Chondrocyte (in vitro differentiated cells): ENCODE results near the gene ZNF195. TPM values are rescaled to one million over a fixed set of nuclear protein-coding genes. Genes with fewer than 3 reads are reported as not detected.

ENCODE experiments used
- DNase-seq: peaks from one replicate; pipeline ENCODE4 v3.0.0; 2021; ENCODE audit warnings: mixed read lengths, low spot score
- H3K27ac Mint-ChIP-seq: one replicate; pipeline ENCODE4 v1.8.0; 2021; ENCODE audit warnings: mild to moderate bottlenecking, moderate library complexity, mixed read lengths; ENCODE audit not compliant: unreplicated experiment
- H3K27me3 Mint-ChIP-seq: 2 replicates; pipeline ENCODE4 v1.8.0; 2021; ENCODE audit warnings: low read depth, mixed read lengths
- H3K36me3 Mint-ChIP-seq: 2 replicates; pipeline ENCODE4 v1.8.0; 2021; ENCODE audit warnings: low read depth, mixed read lengths
- H3K4me1 Mint-ChIP-seq: 2 replicates; pipeline ENCODE4 v1.8.0; 2021; ENCODE audit warnings: low read depth, mild to moderate bottlenecking, mixed read lengths
- H3K4me3 Mint-ChIP-seq: one replicate; pipeline ENCODE4 v1.8.0; 2021; ENCODE audit warnings: mild to moderate bottlenecking, moderate library complexity, mixed read lengths; ENCODE audit not compliant: unreplicated experiment
- H3K9me3 Mint-ChIP-seq: 2 replicates; pipeline ENCODE4 v1.8.0; 2021; ENCODE audit warnings: low read depth, mixed read lengths
- CTCF ChIP-seq: fragments of 200-600 bp; sonication (generic); IDR thresholded peaks from 2 replicates; pipeline ENCODE4 v1.5.0; 2021; ENCODE audit warnings: antibody characterized with exemption, mild to moderate bottlenecking, moderate library complexity
- total RNA-seq: library from RNA; stranded (reverse); gene quantifications from 3 replicates; pipeline ENCODE4 v1.2.1, GENCODE V29; 2021

Gene ZNF195
- total RNA-seq, 1 donor from 2014 or later, result 18.1 TPM

GRCh38 chr11:3368199-3368598 lies 10.7 kb downstream of the ZNF195 start:
- Mint-ChIP-seq H3K36me3 (peaks cover 72% of the 10 kb centered on the region), H3K4me3 (no peak overlapping the region), H3K4me1 (no peaks in the 10 kb centered on the region), H3K27ac (no peak overlapping the region), H3K27me3 (no peaks in the 10 kb centered on the region), H3K9me3 (peaks cover 30% of the 10 kb centered on the region)
- no peak for TF ChIP-seq CTCF
- no peak for DNase-seq

GRCh38 chr11:3367221-3367620 lies 11.7 kb downstream of the ZNF195 start:
- peaks cover 39% of the 10 kb centered on the region for H3K9me3 Mint-ChIP-seq
- H3K27ac Mint-ChIP-seq, result no peak overlapping the region

GRCh38 chr11:3359092-3359824 lies 19.7 kb downstream of the ZNF195 start:
- no peak for DNase-seq
- H3K9me3 Mint-ChIP-seq, result peaks cover 72% of the 10 kb centered on the region
- H3K27ac Mint-ChIP-seq, result no peak overlapping the region
- no peak for TF ChIP-seq CTCF
- no peaks in the 10 kb centered on the region for H3K4me1 Mint-ChIP-seq
- H3K36me3 Mint-ChIP-seq, result peaks cover 78% of the 10 kb centered on the region
- H3K27me3 Mint-ChIP-seq, result no peaks in the 10 kb centered on the region
- no peak overlapping the region for H3K4me3 Mint-ChIP-seq

More at GRCh38 chr11:3367221-3367620, 11.7 kb downstream of the ZNF195 start:
- no peak for TF ChIP-seq CTCF
- H3K4me3 Mint-ChIP-seq, result no peak overlapping the region
- H3K27me3 Mint-ChIP-seq, result no peaks in the 10 kb centered on the region
- H3K36me3 Mint-ChIP-seq, result peaks cover 75% of the 10 kb centered on the region
- DNase-seq, result no peak
- H3K4me1 Mint-ChIP-seq, result no peaks in the 10 kb centered on the region

GRCh38 chr11:3357994-3358676 lies 20.8 kb downstream of the ZNF195 start:
- Mint-ChIP-seq H3K27me3 (no peaks in the 10 kb centered on the region), H3K4me1 (no peaks in the 10 kb centered on the region), H3K27ac (no peak overlapping the region), H3K9me3 (peaks cover 62% of the 10 kb centered on the region), H3K36me3 (peaks cover 67% of the 10 kb centered on the region), H3K4me3 (no peak overlapping the region)
- TF ChIP-seq CTCF, result no peak
- DNase-seq, result no peak

GRCh38 chr11:3357302-3357701 lies 21.6 kb downstream of the ZNF195 start:
- H3K27ac Mint-ChIP-seq, result no peak overlapping the region
- peaks cover 59% of the 10 kb centered on the region for H3K36me3 Mint-ChIP-seq
- H3K9me3 Mint-ChIP-seq, result peaks cover 54% of the 10 kb centered on the region
- DNase-seq, result no peak
- H3K4me1 Mint-ChIP-seq, result no peaks in the 10 kb centered on the region
- no peak overlapping the region for H3K4me3 Mint-ChIP-seq
- no peaks in the 10 kb centered on the region for H3K27me3 Mint-ChIP-seq
- TF ChIP-seq CTCF, result no peak
